Gastrocnemius medialis (tissue), 4 donors: ENCODE results near the gene SERINC3. TPM values are rescaled to one million over a fixed set of nuclear protein-coding genes. Genes with fewer than 3 reads are reported as not detected.

ENCODE experiments used
- ATAC-seq, 2 donors: fragments of 150-250 bp; one replicate each; pipeline ENCODE4 v1.9.1; 2016
- DNase-seq, 2 donors: peaks; one replicate each; pipeline ENCODE4 v3.0.0-alpha.2; 2019
- H3K27ac ChIP-seq, 4 donors: fragments of 200-600 bp; sonication (generic); 1 replicate in 1 of 4; 2 replicates in 3 of 4; pipeline ENCODE4 v1.5.1; 2016 to 2018; ENCODE audit warnings: mild to moderate bottlenecking in 2 of 4, moderate library complexity in 1 of 4
- H3K27me3 ChIP-seq, 3 donors: fragments of 200-600 bp; sonication (generic) in 2 of 3; 1 replicate in 1 of 3; 2 replicates in 2 of 3; pipeline versions ENCODE4 v1.5.1 to v1.6.0; 2016 to 2019; ENCODE audit warnings: mild to moderate bottlenecking in 1 of 3, moderate library complexity in 1 of 3
- H3K36me3 ChIP-seq, 2 donors: fragments of 200-600 bp; sonication (generic) in 1 of 2; one replicate each; pipeline ENCODE4 v1.5.1; 2017 to 2018
- H3K4me1 ChIP-seq, 2 donors: fragments of 200-600 bp; sonication (generic) in 1 of 2; one replicate each; pipeline ENCODE4 v1.5.1; 2016 to 2017; ENCODE audit warnings: mild to moderate bottlenecking in 2 of 2
- H3K4me3 ChIP-seq, 4 donors: fragments of 200-600 bp; sonication (generic) in 3 of 4; 1 replicate in 1 of 4; 2 replicates in 3 of 4; pipeline ENCODE4 v1.5.1; 2016 to 2019; ENCODE audit warnings: mild to moderate bottlenecking in 2 of 4
- H3K9me3 ChIP-seq, 3 donors: fragments of 200-600 bp; sonication (generic) in 2 of 3; 1 replicate in 1 of 3; 2 replicates in 2 of 3; pipeline ENCODE4 v1.5.1; 2016 to 2019
- POLR2A ChIP-seq, 2 donors: fragments of 450-650 bp; IDR thresholded peaks; one replicate each; pipeline ENCODE4 v1.6.1; 2017; ENCODE audit warnings: antibody characterized with exemption in 2 of 2, mild to moderate bottlenecking in 2 of 2, moderate library complexity in 2 of 2
- in situ Hi-C, 4 donors: fragments of 200-750 bp; cut with MboI; loops; one replicate each; pipeline versions ENCODE4 v1.15.0 to v1.8.0; 2017; ENCODE audit warnings: low sequenced_read_pairs in 4 of 4
- intact Hi-C: fragments of 100-400 bp; cut with DNase I; formaldehyde crosslinking; loops from one replicate; pipeline ENCODE4 v1.15.1; 2023; ENCODE audit warnings: low total_unique reads
- total RNA-seq, 4 donors: library from RNA; depleted of rRNA; stranded (reverse); fragments of >200 nt; gene quantifications; one replicate each; pipeline versions ENCODE4 v1.1.0 to v1.2.3, GENCODE V29; 2016
- TF ChIP-seq, protein P1 (sequence below), 5 experiments: fragments of 450-650 bp in 3 of 5; fragments of 200-600 bp in 2 of 5; sonication (generic) in 2 of 5; IDR thresholded peaks in 4 of 5; conservative IDR thresholded peaks in 1 of 5; 1 replicate in 4 of 5; 2 replicates in 1 of 5; pipeline ENCODE4 v1.5.1; 2016 to 2019; ENCODE audit warnings: antibody characterized with exemption in 5 of 5, mild to moderate bottlenecking in 3 of 5, moderate library complexity in 3 of 5

Gene SERINC3
- total RNA-seq, 4 donors from 2014 or later: 93.3 to 174 (median 139) TPM

DNA sequence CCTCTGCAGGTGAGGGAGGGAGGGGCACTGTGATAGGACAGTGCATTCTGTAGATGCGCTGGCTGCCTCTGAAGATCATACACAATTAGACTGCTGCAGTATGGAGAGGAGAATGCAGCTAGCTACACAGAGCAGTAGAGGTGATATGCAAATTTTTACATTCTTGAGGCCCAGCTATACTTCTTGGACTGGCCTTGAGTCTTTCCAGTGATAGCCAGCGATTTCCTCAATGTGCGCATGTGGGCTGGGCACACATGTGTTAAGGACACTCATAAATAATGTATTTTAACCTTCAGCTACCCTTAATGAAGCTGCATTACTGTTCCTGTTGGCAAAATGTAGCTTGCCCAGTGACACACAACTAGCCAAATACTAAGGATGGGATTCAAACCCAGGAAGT, 27.2 kb downstream of the SERINC3 start:
- ATAC-seq: no peak
- intact Hi-C loops: loop anchor here (1.0 to 10.0 kb wide), 2 partner anchors 12 to 860 kb away; no protein-coding TSS in a partner anchor
- peak overlapping the region; percentile 82 to 93 (median 91) for H3K27ac ChIP-seq
- DNase-seq: no peak
- H3K4me3 ChIP-seq: no peak overlapping the region
- H3K36me3 ChIP-seq: peaks cover 0 to 64% of the 10 kb centered on the region in 2 donors
- no peaks in the 10 kb centered on the region for H3K27me3 ChIP-seq
- H3K9me3 ChIP-seq: no peaks in the 10 kb centered on the region
- no peak for TF ChIP-seq POLR2A (IDR thresholded peaks at IDR 0.05)
- TF ChIP-seq, protein P1, sequence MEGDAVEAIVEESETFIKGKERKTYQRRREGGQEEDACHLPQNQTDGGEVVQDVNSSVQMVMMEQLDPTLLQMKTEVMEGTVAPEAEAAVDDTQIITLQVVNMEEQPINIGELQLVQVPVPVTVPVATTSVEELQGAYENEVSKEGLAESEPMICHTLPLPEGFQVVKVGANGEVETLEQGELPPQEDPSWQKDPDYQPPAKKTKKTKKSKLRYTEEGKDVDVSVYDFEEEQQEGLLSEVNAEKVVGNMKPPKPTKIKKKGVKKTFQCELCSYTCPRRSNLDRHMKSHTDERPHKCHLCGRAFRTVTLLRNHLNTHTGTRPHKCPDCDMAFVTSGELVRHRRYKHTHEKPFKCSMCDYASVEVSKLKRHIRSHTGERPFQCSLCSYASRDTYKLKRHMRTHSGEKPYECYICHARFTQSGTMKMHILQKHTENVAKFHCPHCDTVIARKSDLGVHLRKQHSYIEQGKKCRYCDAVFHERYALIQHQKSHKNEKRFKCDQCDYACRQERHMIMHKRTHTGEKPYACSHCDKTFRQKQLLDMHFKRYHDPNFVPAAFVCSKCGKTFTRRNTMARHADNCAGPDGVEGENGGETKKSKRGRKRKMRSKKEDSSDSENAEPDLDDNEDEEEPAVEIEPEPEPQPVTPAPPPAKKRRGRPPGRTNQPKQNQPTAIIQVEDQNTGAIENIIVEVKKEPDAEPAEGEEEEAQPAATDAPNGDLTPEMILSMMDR (IDR thresholded peaks at IDR 0.05 in 4 of 5, conservative IDR thresholded peaks at IDR 0.05 in 1 of 5): no peak
- in situ Hi-C loops: no loop called here
- H3K4me1 ChIP-seq: peaks cover 31 to 37% of the 10 kb centered on the region in 2 donors

DNA sequence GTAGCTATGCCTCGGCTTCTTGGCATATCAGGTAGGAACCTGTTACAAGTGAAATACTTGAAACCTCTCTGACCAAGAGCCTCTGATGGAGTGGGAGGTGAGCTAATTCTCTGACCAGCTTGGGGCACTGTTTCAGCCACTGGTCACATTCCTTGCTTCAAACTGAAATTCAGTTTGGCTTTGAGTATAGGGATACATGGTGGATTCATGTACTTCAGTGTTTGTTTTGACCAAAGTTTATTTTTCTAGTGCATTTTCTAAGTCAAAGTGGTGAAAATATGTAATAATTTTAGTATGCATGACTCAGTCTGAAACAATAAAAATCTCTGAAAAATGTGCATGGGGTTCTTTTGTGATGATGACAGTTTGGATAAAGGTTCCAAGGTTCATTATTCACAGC, 27.6 kb downstream of the SERINC3 start:
- Histone ChIP-seq H3K27ac (peak overlapping the region; percentile 82 to 93 (median 91)), H3K27me3 (no peaks in the 10 kb centered on the region), H3K36me3 (peaks cover 0 to 64% of the 10 kb centered on the region in 2 donors), H3K9me3 (no peaks in the 10 kb centered on the region), H3K4me1 (peaks cover 31 to 37% of the 10 kb centered on the region in 2 donors), H3K4me3 (no peak overlapping the region)
- ATAC-seq (no peak), DNase-seq (no peak)
- in situ Hi-C loops (no loop called here), intact Hi-C loops (loop anchor here (10.0 kb wide), 1 partner anchor 861 kb away; no protein-coding TSS in a partner anchor)
- TF ChIP-seq POLR2A (IDR thresholded peaks at IDR 0.05): no peak
- TF ChIP-seq, protein P1 (IDR thresholded peaks at IDR 0.05 in 4 of 5, conservative IDR thresholded peaks at IDR 0.05 in 1 of 5): no peak

DNA sequence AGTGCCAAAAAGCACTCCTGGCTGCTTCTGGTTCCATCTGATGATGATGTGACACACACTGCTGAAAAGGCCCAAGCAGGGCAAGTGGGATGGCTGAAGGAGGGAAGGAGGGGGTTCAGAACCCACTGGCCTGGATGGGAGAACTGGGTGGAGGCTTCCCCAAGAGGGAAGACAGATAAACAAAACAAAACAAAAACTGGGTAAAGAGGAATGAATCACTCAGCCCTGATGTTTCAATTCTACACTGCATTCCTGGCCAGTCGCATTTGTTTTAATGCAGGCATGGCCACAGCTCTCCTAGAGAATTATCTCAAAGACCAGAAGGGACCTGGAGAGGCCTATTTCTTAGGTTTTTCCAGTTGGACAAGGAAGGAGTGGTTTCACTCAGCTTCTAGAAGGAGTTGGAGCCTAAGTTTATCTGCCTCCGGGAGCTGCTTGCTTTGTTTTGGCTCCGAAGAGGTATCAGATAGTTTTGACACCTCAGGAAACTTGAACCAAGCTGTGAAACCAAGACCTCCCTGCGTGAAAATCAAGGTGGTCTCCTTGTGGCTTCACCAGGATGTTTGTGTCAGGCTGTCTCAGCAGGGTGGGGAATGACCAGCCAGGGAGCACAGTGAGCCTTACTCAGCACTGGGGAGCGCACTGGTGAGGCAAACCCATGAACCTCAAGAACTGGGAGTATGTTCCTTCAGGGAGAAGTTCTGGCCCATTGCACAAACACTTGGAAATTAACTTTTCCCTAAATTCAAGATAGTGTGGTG, 30.1 kb downstream of the SERINC3 start:
- Histone ChIP-seq H3K9me3 (no peaks in the 10 kb centered on the region), H3K4me3 (no peak overlapping the region), H3K4me1 (peaks cover 22 to 23% of the 10 kb centered on the region in 2 donors), H3K36me3 (peaks cover 0 to 67% of the 10 kb centered on the region in 2 donors), H3K27me3 (no peaks in the 10 kb centered on the region), H3K27ac (peak overlapping the region; percentile 82 to 93 (median 91))
- DNase-seq (peak; percentile 55 to 75), ATAC-seq (peak in 1 of 2 donors; percentile 7)
- in situ Hi-C loops (no loop called here), intact Hi-C loops (loop anchor here (10.0 kb wide), 1 partner anchor 863 kb away; no protein-coding TSS in a partner anchor)
- TF ChIP-seq, protein P1 (IDR thresholded peaks at IDR 0.05 in 4 of 5, conservative IDR thresholded peaks at IDR 0.05 in 1 of 5): no peak
- TF ChIP-seq POLR2A (IDR thresholded peaks at IDR 0.05): peak in 1 of 2 donors; percentile 30

DNA sequence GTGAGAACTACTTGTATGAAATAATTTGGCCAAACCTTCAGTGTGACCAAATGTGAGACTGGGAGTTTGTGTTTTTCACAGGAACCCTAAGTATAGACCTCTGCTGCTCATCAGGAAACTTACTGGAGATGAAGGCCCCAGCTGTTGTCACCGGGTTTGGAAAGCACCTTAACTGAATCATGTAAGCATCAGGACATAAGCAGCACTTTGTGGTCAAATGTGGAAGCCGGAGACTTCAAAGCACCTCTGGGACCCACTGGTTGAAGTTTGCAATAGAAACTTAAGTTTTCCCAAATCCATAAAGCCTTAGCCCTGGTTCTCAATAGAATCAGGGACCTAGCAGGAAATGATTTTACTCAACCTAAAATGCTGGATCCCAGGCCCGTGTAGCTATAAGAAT, 31.9 kb downstream of the SERINC3 start:
- no peaks in the 10 kb centered on the region for H3K9me3 ChIP-seq
- peaks cover 0 to 58% of the 10 kb centered on the region in 2 donors for H3K36me3 ChIP-seq
- DNase-seq (no peak), ATAC-seq (no peak)
- peak overlapping the region; percentile 82 to 93 (median 91) for H3K27ac ChIP-seq
- intact Hi-C loops: loop anchor here (10.0 kb wide), 1 partner anchor 865 kb away; no protein-coding TSS in a partner anchor
- TF ChIP-seq, protein P1 (IDR thresholded peaks at IDR 0.05 in 4 of 5, conservative IDR thresholded peaks at IDR 0.05 in 1 of 5): no peak
- TF ChIP-seq POLR2A (IDR thresholded peaks at IDR 0.05): no peak
- no peak overlapping the region for H3K4me3 ChIP-seq
- peaks cover 7 to 9% of the 10 kb centered on the region in 2 donors for H3K4me1 ChIP-seq
- no peaks in the 10 kb centered on the region for H3K27me3 ChIP-seq
- in situ Hi-C loops: no loop called here
